Measurements from ENCODE around the gene NKX1-2.

The NKX1-2 gene

DNA sequence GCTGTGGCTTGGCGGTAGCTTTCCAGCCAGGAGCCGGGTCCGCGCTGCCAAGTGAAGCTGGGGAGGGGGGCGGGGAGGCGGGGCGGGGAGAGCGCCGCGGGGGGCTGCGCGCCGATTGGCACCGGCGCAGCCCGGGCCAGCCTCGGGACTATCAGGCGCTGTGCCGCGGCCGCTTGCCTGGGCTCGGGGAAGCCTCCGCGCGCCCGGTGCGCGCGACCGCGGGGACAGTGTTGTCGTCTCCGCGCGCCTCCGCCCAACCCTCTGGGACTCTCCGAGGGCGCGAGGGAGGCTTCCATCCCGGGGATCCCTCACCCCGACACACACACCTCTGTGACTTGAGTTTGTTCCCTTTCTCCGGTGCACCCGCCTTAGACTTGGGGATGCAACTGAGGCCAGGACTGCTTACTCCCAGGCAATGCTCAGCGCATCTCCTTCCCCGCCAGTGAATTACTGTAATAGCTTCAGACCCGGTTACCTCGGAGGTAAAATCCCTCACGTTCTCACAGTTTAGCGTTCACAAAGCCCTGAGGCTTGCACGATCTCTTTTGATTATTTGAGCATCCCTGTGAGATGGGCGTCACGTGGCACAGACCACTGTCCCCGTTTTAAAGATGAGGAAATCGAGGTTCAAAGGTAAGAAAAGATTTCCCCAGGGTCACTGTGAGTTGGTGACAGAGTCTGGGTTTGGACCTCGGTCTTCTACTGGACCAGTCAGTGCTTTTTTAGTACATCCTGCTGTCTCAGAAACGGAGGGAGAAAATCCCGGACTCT, at the start of gene NKX1-2:
Gene NKX1-2 (minus strand): TSS at position 24 of the 771 bp plus-strand sequence. CDS start 92 bp downstream, outside the sequence.
- DNase-seq = no peak

DNA sequence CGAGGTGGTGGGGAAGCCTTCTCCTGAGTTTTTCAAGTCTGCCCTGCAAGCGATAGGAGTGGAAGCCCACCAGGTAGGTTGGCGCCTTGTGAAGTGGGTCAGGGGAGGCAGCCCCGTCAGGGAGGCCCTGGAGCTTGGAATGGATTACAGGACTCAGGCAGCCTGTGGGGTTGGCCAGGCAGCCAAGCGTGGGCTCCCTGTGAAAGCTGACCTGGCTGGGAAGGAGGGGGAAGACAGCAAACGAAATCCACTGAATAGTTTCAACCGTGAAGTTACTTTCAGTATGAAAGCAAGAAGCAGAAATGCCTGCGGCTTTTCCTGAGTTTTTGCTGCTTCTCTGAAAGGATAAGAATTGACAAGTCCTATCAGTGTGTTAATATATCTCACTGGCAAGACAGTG, 48.2 kb upstream of the NKX1-2 start:
- DNase-seq = no peak

DNA sequence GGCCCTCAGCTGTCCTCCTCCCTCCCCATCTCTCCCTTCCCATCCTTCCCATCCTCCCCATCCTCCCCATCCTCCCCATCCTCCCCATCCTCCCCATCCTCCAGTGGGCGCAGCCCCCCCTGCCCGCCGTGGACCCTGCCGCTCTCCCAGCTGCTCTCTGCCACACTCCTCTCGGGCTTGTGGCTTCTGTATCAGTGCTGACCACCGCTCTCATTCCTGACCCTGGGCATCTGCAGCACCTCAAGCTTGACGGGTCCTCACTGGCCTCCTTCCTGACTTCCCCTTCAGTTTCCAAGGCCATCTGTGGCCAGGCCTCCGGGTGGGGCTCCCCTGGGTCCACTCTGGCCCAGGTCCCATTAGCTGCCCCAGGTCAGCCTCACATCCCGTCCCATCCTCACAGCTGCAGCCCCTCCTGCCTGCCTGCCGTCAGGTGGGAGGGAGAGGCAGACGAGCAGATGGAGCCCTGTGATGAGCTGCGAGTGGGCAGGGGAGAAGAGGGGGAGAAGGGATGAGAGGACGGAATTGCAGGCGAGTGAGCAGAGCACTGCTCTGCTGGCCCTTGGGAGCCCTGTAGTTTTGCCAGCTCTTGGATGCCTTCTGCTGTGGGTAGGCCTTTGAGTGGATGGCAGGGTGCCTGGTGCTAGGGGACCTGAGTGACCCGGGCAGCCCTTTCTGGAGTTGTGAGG, 47.5 kb upstream of the NKX1-2 start:
- DNase-seq = no peak

DNA sequence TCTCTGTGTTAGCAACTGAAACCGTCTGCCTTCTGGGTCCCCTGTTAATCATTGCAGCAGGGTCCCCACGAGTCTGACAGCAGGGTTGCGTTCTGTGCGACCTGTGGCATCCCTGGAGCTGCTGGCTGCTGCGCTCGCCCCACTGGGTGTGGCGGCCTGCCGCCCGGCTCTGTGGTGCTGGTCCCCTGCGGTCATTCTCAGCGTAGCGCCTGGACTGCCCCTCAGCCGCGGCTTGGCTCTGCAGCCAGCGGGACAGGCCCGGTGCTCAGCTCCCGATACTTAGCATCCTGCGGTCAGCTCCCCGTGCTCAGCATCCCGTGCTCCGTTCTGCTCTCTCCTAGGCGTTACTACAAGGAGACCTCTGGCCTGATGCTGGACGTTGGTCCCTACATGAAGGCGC, 46.8 kb upstream of the NKX1-2 start:
- no peak for DNase-seq

DNA sequence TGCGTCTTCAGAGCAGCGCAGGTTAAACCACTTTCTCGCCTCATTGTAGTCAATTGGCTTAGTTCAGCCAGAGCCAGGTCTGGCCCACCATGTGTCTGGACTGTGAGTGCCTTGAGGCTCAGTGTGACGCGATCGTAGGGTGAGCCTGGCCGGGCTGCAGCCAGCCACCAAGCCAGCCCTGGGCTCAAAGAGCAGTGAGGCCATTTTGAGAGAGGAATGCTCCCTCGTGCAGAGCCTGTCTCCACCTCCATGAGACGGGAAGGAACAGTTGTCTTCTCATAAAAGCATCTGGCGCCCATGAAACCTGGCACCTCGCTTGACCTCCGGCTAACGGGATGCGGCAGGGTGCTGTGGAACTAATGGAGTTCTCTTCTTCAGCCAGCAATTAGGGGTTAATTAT, 46.3 kb upstream of the NKX1-2 start:
- DNase-seq = peak; percentile 18

DNA sequence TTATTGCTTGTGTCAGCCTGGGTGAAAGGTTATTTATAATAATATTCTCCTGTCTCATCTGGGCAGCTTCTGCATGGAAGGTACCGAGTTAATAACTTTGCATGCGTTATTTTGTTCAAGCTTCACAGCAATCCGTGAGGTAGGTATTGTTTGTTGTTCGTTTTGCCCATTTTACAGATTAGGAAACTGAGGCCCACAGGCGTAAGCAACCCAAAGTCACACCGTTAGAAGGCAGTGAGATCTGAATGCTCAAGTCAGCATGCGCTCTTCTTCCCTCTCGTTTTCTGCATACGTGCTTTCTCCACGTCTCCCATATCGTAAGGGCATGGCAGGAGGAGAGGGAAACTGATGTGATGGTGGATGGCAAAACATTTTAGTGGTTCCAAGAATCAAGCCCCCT, 45.9 kb upstream of the NKX1-2 start:
- no peak for DNase-seq

DNA sequence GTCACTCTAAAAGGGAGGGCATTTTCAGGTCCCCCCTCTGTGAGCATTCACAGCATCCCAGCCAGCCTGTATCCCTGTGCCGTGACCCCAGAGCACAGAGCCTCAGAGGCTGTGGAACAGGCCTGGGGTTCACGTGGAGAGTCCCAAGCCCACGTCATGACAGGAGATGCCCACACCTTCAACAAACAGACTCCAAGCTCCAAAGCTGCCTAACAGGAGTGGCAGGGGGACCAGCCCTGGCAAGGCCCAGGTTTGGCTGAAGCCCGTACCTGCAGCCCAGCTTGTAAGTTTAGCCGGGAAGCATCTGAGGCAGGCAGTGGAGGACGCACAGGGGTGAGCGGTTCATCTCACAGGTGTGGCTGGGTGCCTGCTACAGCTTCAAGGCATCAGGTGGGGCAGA, 45.3 kb upstream of the NKX1-2 start:
- DNase-seq = no peak

DNA sequence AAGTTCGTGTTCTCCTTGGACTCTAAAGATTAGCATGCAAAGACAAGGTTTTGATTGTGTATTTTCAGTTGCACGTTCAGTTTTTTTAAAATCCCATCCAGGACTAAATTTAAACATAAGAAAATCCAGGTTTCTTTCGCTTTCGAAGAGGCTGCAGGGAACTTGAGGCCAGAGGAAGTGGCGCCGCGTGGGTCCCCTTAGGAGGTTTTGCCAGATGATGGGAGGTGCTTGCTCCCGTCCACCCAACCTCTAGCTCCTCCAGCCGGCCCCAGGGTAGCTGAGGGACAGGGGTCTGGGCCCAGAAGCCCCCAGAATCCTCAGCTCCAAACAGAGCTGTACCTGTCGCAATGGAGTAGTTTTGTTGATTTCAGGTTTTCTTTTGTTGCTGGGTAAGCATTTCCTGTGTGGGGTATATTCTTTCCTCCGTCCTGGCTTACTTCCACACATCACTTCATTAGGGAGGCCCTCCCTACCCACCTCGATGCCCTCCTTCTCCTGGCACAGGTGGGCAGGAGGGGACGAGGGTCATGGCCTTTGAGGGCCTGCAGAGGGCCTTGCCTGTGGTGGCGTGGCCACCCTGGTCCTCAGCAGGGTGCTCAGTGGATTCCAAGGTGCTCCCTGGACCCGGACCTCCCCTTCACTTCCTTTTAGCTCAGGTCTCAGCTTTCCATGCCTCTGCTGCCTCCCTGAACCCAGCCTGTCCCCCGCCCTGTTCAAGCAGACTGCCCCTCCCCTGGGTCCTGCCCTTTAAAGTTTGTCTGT, 44.4 kb upstream of the NKX1-2 start:
- DNase-seq = no peak

DNA sequence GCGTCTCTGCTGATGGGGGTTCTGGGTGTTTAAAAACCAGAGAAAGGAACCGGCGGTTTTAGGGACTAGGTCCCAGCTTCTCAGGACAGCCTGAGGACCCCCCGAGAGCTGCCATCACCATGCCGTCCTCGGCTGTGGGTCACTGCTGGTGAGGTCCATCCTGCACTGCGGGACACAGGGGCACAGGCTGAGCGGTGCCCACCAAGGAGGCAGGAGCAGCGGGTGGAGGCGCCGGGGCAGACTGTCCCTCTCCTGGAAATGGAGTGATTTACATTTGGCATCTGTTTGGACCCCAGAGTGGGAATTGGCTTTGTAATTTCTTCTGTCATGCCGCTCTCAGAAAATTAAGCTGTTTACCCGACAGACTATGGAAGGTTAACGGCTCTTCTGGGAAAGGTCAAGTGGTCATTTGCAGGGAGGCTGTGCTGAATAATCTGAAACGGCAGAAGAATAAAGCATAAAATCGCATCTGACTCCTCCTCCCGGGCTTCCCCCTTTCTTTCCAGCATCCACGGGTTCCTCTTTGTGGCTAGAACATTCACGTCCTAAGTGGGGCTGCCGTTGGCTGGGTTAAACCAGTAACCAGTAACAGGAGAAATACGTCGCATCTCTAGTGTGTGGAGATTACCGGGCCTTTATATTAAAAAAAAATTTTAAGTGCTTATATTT, 43.5 kb upstream of the NKX1-2 start:
- no peak for DNase-seq

DNA sequence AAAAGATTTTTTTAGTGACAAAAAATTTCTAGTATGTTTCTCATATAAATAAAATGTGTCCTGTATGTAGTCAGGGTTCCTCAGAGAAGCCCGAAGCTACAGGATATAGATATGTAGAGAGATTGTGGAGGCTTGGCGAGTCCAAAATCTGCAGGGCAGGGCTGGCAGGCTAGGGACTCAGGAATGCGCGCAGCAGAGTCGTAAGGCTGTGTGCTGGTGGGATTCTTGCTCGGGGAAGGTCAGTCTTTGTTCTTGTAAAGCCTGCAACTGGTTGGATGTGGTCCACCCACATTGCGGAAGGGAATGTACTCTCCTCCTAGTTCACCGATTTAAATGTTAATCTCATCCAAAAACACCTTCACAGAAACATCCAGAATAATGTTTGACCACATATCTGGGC, 42.4 kb upstream of the NKX1-2 start:
- no peak for DNase-seq

DNA sequence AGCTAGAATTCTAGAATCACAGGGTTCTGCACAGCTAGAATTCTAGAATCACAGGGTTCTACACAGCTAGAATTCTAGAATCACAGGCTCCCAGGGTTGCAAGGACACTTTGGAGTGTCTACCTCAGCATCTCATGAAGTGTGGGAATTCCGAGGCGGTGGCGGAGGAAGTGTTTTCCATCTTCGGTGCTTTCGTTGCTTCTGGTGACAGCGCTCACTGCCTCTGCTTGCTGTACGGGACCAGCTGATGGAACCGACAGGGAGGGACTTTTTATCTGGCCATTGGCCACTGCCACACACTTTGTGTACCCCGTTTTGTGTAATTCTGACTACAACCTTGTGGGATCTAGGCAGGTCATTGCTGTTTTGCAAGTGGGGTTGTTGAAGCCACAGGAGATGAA, 41.3 kb upstream of the NKX1-2 start:
- DNase-seq = no peak

DNA sequence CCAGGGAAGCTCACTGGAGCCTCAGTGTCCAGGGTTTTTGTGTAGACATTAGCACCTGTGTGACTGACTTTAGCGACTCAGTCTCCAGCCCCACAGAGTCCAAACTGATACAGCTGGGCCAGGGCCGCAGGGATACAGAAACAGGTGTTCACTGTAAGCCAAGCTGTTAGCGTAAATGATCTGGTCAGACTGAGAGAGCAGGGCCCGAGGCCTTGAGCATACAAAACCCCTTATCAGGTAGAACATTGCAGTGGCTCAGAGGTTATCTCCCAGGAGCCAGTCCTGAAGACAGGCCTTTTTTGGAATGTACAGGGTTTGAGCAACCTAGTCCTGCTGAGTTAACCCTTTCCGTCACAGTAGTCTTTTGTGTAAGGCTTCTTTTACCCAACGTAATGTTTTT, 36.8 kb upstream of the NKX1-2 start:
- DNase-seq = no peak

DNA sequence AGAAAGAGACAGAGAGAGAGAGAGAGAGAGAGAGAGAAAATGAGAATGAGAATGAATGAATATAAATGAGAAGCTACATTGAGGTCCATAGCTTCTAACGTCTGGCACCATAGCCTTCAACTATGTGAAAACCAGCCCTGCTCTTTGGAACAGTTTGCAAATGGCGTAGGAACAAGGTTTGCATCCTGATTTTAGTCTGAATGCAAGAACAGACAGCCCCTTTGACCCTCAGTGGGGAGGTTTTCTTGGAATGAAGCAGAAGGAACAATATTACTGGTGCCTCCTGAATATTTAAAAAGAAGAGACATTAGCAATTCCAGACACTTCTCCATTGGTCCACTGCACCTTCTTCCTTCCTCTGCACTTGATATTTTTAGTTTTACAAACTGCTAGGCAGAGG, 34.8 kb upstream of the NKX1-2 start:
- DNase-seq = no peak

DNA sequence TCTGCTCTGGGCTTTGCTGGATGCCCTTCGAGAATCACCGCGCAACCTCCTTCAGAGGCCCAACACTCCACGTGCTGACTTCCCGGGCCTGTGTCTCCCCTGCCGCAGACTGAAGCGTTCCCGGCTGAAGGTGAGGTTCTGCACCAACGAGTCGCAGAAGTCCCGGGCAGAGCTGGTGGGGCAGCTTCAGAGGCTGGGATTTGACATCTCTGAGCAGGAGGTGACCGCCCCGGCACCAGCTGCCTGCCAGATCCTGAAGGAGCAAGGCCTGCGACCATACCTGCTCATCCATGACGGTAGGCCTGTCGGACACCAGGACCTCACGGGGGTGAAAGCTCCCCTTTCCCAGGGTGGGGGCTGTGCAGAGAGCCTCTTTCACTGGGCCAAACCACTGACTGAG, 34.2 kb upstream of the NKX1-2 start:
- DNase-seq = no peak

DNA sequence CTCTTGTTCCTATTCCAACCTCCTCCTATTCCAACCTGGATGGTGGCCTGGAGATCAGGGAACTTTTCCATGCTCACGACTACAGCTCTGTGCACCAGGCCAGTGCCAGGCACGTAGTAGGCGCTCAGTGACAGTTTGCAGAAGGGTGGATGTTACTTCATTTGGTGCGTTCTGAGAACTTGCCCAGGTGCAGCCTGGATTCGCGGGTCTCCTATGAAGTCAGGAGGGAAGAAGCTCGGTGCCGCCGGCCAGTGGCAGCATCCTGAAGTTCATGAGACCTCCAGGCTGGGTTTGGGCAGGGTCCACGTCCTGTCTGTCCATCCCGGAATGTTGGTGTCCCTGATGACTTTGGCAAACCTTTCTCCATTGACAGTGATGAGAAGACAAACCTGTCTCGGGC, 33.0 kb upstream of the NKX1-2 start:
- no peak for DNase-seq

DNA sequence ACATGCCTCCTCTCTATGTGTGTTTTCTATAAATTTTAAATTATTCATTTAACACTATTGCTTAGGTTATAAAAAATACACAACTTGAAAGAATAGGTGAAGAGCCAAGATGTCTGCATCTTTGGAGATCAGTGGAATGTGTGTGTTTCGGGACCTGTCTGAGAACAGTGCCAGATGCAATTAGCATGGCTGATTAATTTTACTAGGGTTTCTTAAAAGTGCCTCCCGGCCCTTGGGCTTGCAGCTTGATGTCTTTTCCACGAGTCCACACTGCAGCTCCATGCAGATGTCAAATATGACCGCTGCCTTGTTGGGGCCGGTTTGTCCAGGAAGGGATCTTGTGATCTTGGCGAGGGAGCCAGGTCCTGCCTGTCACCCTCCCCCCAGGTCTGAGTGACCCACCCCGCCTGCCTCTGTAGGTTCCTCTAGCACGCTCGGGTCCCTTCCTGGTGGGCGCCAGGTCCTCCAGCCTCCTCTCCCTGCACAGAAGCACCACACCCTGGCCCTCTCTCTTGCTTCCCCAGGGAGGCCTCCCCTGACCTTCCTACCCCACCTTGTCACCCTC, 32.5 kb upstream of the NKX1-2 start:
- no peak for DNase-seq

DNA sequence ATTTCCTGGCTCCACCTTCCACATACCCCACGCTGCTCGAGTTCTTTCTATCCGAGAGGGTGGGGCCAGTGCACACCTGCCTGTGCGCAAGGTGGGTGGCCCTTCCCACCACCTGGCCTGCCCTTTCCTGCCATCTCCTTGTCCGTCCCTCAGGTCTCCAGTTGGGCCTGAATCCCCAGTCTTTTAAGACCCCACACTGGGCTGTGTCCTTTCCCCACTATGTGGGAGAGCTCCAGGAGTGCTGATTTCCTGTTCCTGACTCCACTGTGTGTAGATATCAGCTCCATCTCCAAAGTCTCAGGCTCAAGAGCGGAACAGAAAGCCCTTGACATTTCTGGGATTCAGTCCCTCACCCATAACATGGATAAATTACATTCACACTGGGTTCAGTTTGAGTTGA, 31.9 kb upstream of the NKX1-2 start:
- no peak for DNase-seq

DNA sequence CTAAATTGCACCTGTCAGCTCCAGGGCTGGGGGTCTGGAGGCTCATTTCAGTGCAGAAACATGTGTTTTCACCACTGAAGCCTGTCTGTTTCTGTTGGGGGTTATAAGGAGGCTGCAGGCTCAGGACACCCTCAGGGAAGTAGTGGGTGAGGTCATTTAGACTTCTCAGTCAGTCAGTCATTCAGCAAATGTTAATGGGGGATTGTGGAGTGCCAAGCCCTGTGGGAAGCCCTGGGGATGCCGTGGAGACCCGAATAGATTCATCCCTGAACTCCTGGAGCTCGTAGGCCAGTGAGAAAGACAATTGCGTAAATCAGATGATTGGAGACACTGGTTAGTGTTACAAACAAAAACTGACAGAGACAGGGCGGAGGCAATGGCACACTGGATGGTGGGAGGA, 31.0 kb upstream of the NKX1-2 start:
- no peak for DNase-seq

DNA sequence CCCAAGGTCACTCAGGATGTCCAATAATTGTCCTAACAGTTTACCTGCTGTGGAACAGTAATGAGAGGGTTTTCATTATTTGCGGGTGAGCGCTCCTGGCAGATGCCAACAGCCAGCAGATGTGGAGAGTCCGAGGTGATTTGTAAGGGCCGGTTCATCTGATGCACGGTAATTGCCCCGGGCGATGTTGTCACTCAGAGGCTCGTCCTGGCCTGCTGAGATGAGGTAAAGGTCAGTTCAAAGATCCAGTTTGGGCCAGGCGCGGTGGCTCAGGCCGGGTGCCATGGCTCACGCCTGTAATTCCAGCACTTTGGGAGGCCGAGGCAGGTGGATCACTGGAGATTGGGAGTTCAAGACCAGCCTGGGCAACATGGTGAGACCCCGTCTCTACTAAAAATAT, 28.7 kb upstream of the NKX1-2 start:
- DNase-seq = no peak

DNA sequence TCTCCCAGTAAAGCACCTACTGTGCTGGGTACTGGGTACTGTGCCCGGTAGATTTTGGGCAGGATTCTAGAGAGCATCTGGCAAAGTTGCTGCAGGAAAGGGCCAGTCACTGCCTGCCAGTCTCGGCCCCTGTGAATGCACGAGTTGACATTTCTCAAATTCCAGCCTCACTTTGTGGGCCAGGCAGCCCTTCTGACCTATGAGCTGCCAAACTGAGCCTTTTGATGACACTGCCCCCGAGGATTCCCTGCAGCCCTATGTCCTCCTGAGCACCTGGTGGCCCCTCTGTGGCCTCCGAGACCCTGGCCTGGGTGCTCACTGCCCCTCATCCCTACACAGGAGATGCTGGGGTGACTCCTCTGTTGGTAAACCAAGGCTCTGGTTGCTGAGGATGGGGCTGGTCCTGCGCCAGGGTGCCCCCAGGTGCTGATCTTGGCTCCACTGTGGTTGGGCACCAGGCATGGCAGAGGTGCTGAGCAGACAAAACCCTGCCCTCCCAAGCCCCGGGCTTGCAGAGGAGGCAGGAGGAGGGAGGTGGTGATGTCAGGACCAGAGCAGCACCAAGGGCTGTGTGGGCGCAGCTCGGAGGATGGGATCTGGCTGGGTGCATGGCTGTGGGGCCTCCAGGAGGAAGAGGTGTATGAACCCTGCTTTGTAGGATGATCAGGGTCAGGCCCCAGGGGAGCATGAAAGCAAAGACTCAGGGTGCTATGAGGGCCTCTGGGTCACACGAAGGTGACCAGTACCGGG, 28.0 kb upstream of the NKX1-2 start:
- DNase-seq = no peak

DNA sequence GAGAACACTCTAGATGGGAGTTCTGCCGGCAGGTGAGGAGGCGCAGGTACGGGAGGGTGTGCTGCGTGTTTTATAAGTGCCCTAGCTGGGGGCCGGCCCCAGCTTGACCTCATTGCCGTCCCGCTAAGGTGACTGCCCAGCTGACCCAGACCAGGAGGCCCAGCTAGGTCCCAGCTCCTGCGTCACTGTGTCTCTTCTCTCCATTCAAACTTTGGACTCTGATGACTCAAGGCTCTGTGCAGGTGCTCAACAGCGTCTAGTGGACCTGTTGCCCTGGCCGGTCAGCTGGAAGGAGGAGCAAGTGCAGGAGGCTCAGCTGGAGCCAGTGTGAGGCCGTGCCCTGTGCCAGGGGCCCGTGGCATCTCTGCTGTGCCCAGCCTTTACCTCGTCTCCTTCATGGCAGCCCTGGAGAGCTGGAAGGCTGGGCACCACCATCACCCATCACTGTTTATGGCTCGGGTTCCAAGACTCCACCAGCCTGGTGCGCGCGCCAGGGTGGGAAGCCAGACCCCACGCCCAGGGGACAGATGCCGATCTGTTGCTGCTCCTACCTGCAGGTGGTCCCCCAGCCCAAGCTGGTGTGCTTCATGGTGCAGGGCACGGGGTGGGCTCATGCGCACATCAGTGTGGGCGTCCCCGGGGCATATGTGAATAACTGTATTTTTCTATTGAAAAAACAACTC, 26.3 kb upstream of the NKX1-2 start:
- DNase-seq = no peak
